ENCODE measurements around the gene OCA2. TPM values are rescaled to one million over a fixed set of nuclear protein-coding genes. Genes with fewer than 3 reads are reported as not detected.

OCA2 gene
- total RNA-seq, 1 experiment from 2014 or later: 0.31 TPM

GRCh38 chr15:27832237-27832596 lies 266.9 kb downstream of the OCA2 start:
- no peak for DNase-seq
- no CpG with 5 or more reads among the region's 7 CpGs for WGBS (ENCODE audit: extremely low coverage, insufficient read length, low lambda C conversion rate)

More at GRCh38 chr15:27832237-27832596, 266.9 kb downstream of the OCA2 start:
- no peak overlapping the region for H2AK5ac ChIP-seq (ENCODE audit: insufficient read length, low read length)
- no peak overlapping the region for H2BK120ac ChIP-seq (ENCODE audit: low read depth, low read length, poor library complexity, severe bottlenecking)
- no peak overlapping the region for H3K4me2 ChIP-seq (ENCODE audit: insufficient read depth, insufficient read length, low read length)
- no peak overlapping the region for H4K91ac ChIP-seq (ENCODE audit: insufficient read length, low read depth, low read length)
- no peak overlapping the region for H3T11ph ChIP-seq (ENCODE audit: low read length)
- no peak overlapping the region for H3K9ac ChIP-seq (ENCODE audit: extremely low read depth, insufficient read length, low read length)
- H2AFZ ChIP-seq (ENCODE audit: low read length): no peak overlapping the region
- no peak overlapping the region for H4K5ac ChIP-seq (ENCODE audit: insufficient read length, low read depth, low read length)
- Mint-ChIP-seq H3K27ac (no peak overlapping the region), H3K4me3 (no peak overlapping the region), H3K9me3 (peaks cover 0 to 2% of the 10 kb centered on the region in 2 experiments; a peak in 1 of 5 replicates), H3K36me3 (ENCODE audit: insufficient read depth in 1 of 3, low read depth in 3 of 3) (no peaks in the 10 kb centered on the region), H3K27me3 (ENCODE audit: low read depth) (peaks cover 2% of the 10 kb centered on the region; the same call in 1 of the 2 replicates), H3K4me1 (peaks cover 3% of the 10 kb centered on the region in 2 experiments; a peak in 1 of 4 replicates)
- no peaks in the 10 kb centered on the region for H4K20me1 ChIP-seq (ENCODE audit: control insufficient read depth, insufficient read depth, insufficient read length)
- H3K56ac ChIP-seq (ENCODE audit: insufficient read length, low read depth, low read length): no peak overlapping the region
- H3K9me3 ChIP-seq (ENCODE audit: control insufficient read depth, low read depth, low read length): no peaks in the 10 kb centered on the region
- no peak overlapping the region for H3K23ac ChIP-seq (ENCODE audit: insufficient read length, low read depth, low read length)
- H2BK20ac ChIP-seq (ENCODE audit: low read depth, low read length, poor library complexity, severe bottlenecking): no peak overlapping the region
- H2BK12ac ChIP-seq (ENCODE audit: insufficient read length, low read depth, low read length): no peak overlapping the region
- no peaks in the 10 kb centered on the region for H3K23me2 ChIP-seq (ENCODE audit: insufficient read length, low read depth, low read length, poor library complexity, severe bottlenecking)
- no peak overlapping the region for H3K27ac ChIP-seq (ENCODE audit: insufficient read length, low read depth, low read length)
- no peaks in the 10 kb centered on the region for H3K4me1 ChIP-seq (ENCODE audit: insufficient read depth, low read length)
- no peak overlapping the region for H3K14ac ChIP-seq (ENCODE audit: insufficient read depth, low read length)
- H3K79me1 ChIP-seq (ENCODE audit: insufficient read depth, low read depth, low read length, poor library complexity, severe bottlenecking): no peaks in the 10 kb centered on the region
- H3K79me2 ChIP-seq (ENCODE audit: insufficient read depth, low read length): no peaks in the 10 kb centered on the region
- H2BK5ac ChIP-seq (ENCODE audit: insufficient read length, low read length): no peak overlapping the region
- no peak overlapping the region for H4K8ac ChIP-seq (replicated peaks; ENCODE audit: insufficient read length, low read depth, low read length)
- no peak overlapping the region for H3K18ac ChIP-seq (ENCODE audit: insufficient read length, low read depth, low read length)
- no peaks in the 10 kb centered on the region for H3K27me3 ChIP-seq (ENCODE audit: insufficient read depth, low read length)
- no peak overlapping the region for H3K4ac ChIP-seq (ENCODE audit: low read depth, low read length)
- TF ChIP-seq CTCF (conservative IDR thresholded peaks at IDR 0.05): no peak
- no peak overlapping the region for H2BK15ac ChIP-seq (ENCODE audit: low read depth, low read length)

Measured in H9 (cell line).